PFSK-1 (cell line): ENCODE results near the gene TRIM44.

Source experiments
- FOXP2 ChIP-seq: optimal IDR thresholded peaks from 2 replicates; pipeline ENCODE3; 2011; ENCODE audit warnings: borderline replicate concordance, control low read depth, inconsistent platforms; ENCODE audit not compliant: insufficient read depth; ENCODE audit errors: extremely low read length, extremely low read depth
- REST ChIP-seq, 2 experiments: IDR thresholded peaks; 2 replicates each; pipeline versions ENCODE4 v1.6.1 to v1.8.0; 2011 to 2012; ENCODE audit warnings: low read depth in 2 of 2, low read length in 2 of 2, control low read depth in 1 of 2, inconsistent platforms in 1 of 2, mild to moderate bottlenecking in 1 of 2, moderate library complexity in 1 of 2; ENCODE audit not compliant: insufficient read depth in 1 of 2
- SIN3A ChIP-seq: IDR thresholded peaks from 2 replicates; pipeline ENCODE4 v1.6.1; 2012; ENCODE audit warnings: mild to moderate bottlenecking, low read length, moderate library complexity, borderline replicate concordance; ENCODE audit not compliant: insufficient read depth
- TAF1 ChIP-seq: IDR thresholded peaks from 2 replicates; pipeline ENCODE4 v1.6.1; 2012; ENCODE audit warnings: low read length, control low read depth, borderline replicate concordance; ENCODE audit not compliant: insufficient read depth

DNA sequence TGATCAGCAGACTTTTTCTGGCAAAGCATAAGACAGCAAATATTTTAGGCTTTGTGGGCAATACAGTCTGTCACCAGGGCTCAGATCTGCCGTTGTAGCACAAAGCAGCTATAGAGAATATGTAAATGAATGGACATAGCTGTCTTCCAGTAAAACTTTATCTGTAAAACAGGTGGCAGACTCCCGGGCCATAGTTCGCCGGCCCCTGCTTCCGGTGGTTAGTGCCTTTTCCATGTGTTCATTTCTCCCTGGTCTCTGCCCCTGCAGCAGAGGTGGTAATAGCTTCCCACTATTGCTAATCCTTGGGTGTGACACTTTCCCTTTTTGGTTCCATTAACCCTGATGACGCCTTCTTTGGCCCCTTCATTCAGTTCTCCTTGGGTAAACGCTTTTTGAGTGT lies 187.6 kb downstream of the TRIM44 start:
- TF ChIP-seq FOXP2 (no peak), SIN3A (no peak), REST (IDR thresholded peaks at IDR 0.05; ENCODE audit: insufficient read depth in 1 of 2, low read depth in 2 of 2, low read length in 2 of 2) (no peak), TAF1 (no peak)
